Measurements from ENCODE around the gene OXGR1.
"Not testable (repeated sequence)": the region's sequence is repeated elsewhere in the genome, so short reads cannot be mapped to it uniquely, and the experiment has no call there.

The OXGR1 gene

DNA sequence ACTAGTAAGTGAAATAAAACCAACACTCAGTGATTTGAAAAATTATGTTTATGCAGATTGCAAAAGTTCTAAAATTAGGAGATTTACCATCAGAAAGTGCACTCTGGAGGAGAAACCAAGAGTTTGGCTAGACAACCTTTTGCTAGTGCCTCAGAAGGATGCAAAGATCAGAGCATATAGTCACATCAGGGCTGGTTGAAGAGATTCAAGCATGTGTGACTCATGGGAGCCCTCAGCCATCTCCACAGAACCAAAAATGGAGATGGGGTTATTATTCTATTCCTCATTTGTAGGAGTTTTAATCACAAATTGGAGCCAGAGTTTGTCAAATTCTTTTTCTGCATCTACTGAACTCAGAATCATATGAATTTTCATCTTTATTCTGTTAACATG, 32.9 kb upstream of the OXGR1 start:
- H3K9me3 ChIP-seq (ENCODE audit: control insufficient read depth, low read length), result no peaks in the 10 kb centered on the region
- no peak overlapping the region for H3K4me3 ChIP-seq (ENCODE audit: low read depth, low read length)
- no peaks in the 10 kb centered on the region for H3K27me3 ChIP-seq (ENCODE audit: control insufficient read depth, insufficient read depth, low read length)
- no peak overlapping the region for H3K27ac ChIP-seq
- H2AFZ ChIP-seq, result no peak overlapping the region
- no peaks in the 10 kb centered on the region for H3K36me3 ChIP-seq (ENCODE audit: control insufficient read depth, insufficient read depth, low read length)
- no peaks in the 10 kb centered on the region for H3K79me2 ChIP-seq
- no peaks in the 10 kb centered on the region for H3K4me1 ChIP-seq
- no peak overlapping the region for H3K4me2 ChIP-seq (ENCODE audit: low read length)
- H3K9ac ChIP-seq, result no peak overlapping the region
- TF ChIP-seq, protein P1, sequence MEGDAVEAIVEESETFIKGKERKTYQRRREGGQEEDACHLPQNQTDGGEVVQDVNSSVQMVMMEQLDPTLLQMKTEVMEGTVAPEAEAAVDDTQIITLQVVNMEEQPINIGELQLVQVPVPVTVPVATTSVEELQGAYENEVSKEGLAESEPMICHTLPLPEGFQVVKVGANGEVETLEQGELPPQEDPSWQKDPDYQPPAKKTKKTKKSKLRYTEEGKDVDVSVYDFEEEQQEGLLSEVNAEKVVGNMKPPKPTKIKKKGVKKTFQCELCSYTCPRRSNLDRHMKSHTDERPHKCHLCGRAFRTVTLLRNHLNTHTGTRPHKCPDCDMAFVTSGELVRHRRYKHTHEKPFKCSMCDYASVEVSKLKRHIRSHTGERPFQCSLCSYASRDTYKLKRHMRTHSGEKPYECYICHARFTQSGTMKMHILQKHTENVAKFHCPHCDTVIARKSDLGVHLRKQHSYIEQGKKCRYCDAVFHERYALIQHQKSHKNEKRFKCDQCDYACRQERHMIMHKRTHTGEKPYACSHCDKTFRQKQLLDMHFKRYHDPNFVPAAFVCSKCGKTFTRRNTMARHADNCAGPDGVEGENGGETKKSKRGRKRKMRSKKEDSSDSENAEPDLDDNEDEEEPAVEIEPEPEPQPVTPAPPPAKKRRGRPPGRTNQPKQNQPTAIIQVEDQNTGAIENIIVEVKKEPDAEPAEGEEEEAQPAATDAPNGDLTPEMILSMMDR (IDR thresholded peaks at IDR 0.05), result no peak

DNA sequence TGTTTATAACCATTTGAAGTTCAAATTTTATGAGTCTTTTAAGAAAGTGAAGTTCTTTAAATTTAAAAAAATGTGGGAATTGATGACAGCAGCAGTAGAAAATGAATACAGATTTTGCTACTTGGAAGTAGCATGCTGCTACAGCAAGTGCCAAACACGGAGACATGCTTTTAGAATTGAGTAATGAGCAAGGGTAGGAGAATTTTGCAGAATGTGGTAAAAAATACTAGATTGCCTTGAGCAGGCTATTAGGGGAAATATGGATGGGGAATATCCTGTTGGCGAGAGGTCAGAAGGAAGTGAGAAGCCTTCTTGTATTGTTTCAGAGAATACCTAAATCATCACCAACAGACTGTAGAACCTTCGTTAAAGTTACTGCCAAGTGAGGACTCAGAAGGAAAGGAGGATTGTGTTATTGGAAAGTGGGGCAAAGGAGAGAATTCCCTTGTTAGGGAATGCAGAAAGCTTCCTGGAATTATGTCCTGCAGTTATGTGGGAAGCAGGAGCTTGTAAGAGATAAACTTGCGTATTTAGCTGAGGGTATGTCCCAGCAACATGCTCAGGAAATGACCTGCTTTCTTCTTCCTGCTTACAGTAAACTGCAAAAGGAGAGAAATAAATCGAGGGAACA, 32.4 kb upstream of the OXGR1 start:
- Histone ChIP-seq H2AFZ (no peak overlapping the region), H3K27me3 (ENCODE audit: control insufficient read depth, insufficient read depth, low read length) (no peaks in the 10 kb centered on the region), H3K27ac (no peak overlapping the region), H3K4me1 (no peaks in the 10 kb centered on the region), H3K36me3 (ENCODE audit: control insufficient read depth, insufficient read depth, low read length) (no peaks in the 10 kb centered on the region), H3K9me3 (ENCODE audit: control insufficient read depth, low read length) (no peaks in the 10 kb centered on the region), H3K9ac (no peak overlapping the region), H3K4me3 (ENCODE audit: low read depth, low read length) (no peak overlapping the region), H3K4me2 (ENCODE audit: low read length) (no peak overlapping the region), H3K79me2 (no peaks in the 10 kb centered on the region)
- TF ChIP-seq, protein P1 (IDR thresholded peaks at IDR 0.05), result no peak

DNA sequence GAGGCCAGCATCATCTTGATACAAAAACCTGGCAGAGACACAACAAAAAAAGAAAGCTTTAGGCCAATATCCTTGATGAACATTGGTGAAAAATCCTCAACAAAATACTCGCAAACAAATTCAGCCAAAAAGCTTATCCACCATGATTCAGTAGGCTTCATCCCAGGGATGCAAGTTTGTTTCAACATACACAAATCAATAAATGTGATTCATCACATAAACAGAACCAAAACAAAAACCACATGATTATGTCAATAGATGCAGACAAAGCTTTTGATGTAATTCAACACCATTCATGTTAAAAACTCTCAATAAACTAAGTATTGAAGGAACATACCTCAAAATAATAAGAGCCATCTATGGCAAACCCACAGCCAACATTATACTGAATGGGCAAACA, 29.5 kb upstream of the OXGR1 start:
- not testable (repeated sequence) for H3K27ac ChIP-seq; H2AFZ ChIP-seq; H3K4me3 ChIP-seq (ENCODE audit: low read depth, low read length); H3K36me3 ChIP-seq (ENCODE audit: control insufficient read depth, insufficient read depth, low read length); H3K4me2 ChIP-seq (ENCODE audit: low read length); H3K4me1 ChIP-seq; H3K79me2 ChIP-seq; H3K9ac ChIP-seq; H3K27me3 ChIP-seq (ENCODE audit: control insufficient read depth, insufficient read depth, low read length); H3K9me3 ChIP-seq (ENCODE audit: control insufficient read depth, low read length)

- Histone ChIP-seq H3K4me3 (ENCODE audit: low read depth, low read length) (no peak overlapping the region), H3K9ac (no peak overlapping the region), H2AFZ (no peak overlapping the region), H3K79me2 (no peaks in the 10 kb centered on the region), H3K27me3 (ENCODE audit: control insufficient read depth, insufficient read depth, low read length) (no peaks in the 10 kb centered on the region), H3K4me2 (ENCODE audit: low read length) (no peak overlapping the region), H3K9me3 (ENCODE audit: control insufficient read depth, low read length) (no peaks in the 10 kb centered on the region), H3K4me1 (no peaks in the 10 kb centered on the region), H3K27ac (no peak overlapping the region), H3K36me3 (ENCODE audit: control insufficient read depth, insufficient read depth, low read length) (no peaks in the 10 kb centered on the region)
- TF ChIP-seq, protein P1 (IDR thresholded peaks at IDR 0.05), result no peak
These were observed 28.8 kb upstream of the OXGR1 start for GRCh38 chr13:97023117-97023516.

DNA sequence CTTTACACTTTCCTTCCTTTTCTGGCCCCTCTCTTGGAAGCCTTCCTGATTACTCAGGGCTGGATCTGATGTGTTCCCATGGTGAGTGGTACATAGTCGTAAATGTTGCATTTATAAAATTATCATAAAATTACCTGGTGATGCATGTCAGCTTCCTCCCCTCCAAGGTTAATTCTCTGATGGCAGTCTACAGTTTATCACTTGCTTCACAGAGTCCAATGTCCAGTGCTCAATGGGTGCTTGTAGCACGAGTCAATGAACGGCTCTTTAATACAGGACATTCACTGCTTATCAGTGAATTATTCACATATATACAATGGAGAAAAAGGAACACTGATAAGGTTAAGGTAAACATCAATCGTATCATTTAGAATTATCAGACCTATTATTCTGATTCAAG, 27.0 kb upstream of the OXGR1 start:
- H3K36me3 ChIP-seq (ENCODE audit: control insufficient read depth, insufficient read depth, low read length), result no peaks in the 10 kb centered on the region
- no peak overlapping the region for H3K4me3 ChIP-seq (ENCODE audit: low read depth, low read length)
- no peaks in the 10 kb centered on the region for H3K27me3 ChIP-seq (ENCODE audit: control insufficient read depth, insufficient read depth, low read length)
- H3K79me2 ChIP-seq, result no peaks in the 10 kb centered on the region
- no peaks in the 10 kb centered on the region for H3K4me1 ChIP-seq
- H2AFZ ChIP-seq, result no peak overlapping the region
- no peak overlapping the region for H3K9ac ChIP-seq
- H3K9me3 ChIP-seq (ENCODE audit: control insufficient read depth, low read length), result no peaks in the 10 kb centered on the region
- no peak overlapping the region for H3K27ac ChIP-seq
- H3K4me2 ChIP-seq (ENCODE audit: low read length), result no peak overlapping the region
- TF ChIP-seq, protein P1 (IDR thresholded peaks at IDR 0.05), result no peak
